Measurements from ENCODE around the gene SPIN1.

The SPIN1 gene

DNA sequence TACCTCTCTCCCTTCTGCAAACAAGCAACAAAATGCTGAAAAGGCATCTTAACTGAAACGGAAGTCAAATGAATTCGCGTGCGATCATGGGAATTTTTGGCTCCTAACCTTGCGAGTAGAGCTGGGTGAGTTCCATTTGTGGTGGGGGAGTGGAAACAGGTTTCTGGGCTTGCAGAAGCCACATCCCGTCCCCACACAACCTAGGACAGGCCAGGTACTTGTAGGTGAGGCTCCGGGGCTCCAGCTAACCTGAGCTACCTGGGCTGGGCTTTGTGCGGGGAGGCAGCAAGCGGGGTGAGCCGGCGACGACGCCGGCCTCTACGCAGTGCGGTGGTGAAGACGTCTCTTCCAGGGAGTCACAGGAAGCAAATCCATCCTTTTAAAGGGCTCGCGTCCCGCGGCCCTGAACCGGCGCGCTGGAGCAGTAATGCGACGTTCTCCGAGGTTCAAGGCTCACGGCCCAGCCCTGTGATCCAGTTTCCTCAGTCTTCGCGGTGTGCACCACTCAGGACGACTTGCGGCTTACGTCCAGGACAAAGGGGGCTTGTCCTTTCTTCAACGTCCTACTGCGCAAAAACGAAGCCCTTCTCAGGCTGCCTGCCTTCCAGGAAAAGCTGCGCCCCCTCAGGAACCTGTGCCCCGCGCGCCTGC lies 567 bp upstream of the SPIN1 start:
- Histone ChIP-seq H3K4me3 (peak overlapping the region; percentile 50 to 83 (median 78)), H3K27ac (peak overlapping the region; percentile 2 to 97 (median 89))

DNA sequence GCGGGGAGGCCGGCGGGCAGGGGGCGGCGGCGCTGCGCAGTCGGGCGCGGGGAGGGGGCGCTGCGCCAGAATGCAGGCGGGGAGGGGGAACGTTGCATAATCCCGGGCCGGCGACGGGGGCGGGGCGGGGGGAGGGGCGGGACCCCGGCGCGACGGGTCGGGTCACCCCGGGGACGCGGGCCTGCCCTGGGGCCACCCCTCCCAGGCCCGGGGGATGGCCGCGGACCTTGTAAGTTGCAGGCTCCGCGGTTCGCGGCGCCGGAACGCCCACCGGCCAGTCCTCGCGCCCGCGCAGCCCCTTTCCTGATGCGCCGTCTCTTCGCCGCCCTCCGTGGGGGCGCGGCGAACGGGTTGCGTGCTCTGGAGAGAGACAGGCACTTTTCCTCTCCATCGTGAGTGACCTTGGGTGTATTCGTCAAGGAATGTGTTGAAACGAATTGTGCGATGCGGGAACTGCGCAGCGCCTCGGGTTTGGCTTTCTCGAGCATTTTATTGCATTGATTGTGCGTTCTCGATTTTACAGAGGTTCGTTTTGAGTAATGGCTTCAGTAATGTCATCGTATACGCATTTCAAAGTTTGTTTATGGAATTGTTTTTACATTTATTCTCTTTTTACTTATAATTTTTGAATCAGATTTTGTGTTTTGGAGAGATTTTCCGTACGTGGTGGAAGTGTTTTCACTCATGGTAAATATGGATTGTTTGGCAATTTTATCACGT lies 802 bp downstream of the SPIN1 start:
- peak overlapping the region; percentile 50 to 83 (median 78) for H3K4me3 ChIP-seq
- H3K27ac ChIP-seq: peak overlapping the region; percentile 82 to 97 (median 91)

DNA sequence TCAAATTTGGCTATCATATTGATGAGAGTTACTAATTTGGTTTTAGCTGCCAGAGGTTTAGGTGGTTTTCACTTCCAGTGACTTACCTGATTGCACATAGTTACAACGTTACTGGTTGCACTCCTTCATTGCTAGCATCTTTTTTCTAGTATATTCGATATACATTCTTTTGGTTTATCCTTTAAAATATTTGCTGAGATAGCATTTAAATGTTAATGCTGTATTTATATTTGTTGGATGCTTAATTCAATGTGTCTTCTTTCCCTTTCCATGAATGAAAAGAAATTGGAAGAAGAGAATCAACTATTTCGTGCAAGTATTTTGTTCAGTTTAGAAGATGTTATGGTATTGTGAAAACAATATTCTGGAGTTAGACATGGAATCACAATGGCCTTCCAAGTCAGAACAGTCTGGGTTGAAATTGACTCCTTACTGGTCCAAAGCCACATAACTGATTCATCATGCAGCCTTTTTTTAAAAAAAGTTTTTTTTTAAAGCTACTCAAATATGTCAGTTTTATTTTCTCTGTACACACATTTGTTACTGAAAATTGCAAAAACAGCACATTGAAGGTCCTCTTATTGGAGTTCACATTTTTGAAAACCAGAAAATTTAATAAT lies 2.2 kb downstream of the SPIN1 start:
- no peak overlapping the region for H3K4me3 ChIP-seq
- no peak overlapping the region for H3K27ac ChIP-seq

DNA sequence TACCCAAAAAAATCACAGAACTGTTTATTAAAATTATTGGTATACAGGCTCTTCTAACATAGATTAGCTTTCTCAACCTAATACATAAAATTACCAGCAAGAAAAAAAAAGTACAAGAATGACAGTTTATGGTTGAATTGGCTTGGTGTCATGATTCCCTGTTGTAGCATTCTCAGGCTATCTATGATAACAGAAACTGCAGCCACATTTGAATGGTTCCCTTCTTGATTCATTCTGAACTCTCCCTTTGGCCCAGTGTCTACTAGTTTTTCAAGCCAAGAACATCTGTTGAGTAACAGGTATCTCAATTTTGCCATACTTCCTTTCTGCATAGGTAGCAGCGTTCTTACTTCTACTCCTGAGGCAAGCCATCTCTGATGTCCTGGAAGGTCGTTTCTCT lies 3.0 kb downstream of the SPIN1 start:
- Histone ChIP-seq H3K4me3 (no peak overlapping the region), H3K27ac (no peak overlapping the region)

DNA sequence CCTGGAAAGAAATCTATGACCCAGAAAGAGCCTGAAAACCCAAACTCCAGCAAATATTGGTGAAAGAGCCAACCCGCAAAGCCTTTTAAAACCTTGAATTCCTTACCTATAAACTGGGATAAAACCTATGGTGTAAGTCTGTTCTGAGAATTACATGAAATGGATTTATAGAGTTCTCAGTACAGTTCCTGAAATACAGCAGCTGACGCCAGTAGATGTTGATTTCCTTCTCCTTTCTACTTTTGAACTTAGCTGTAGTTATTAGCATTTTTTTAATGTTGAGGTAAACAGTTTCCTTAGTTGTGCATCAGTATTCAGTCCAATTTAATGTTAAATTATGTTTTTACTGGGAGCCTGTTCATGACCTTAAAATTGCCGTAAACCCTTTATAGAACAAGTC lies 3.7 kb downstream of the SPIN1 start:
- no peak overlapping the region for H3K27ac ChIP-seq

DNA sequence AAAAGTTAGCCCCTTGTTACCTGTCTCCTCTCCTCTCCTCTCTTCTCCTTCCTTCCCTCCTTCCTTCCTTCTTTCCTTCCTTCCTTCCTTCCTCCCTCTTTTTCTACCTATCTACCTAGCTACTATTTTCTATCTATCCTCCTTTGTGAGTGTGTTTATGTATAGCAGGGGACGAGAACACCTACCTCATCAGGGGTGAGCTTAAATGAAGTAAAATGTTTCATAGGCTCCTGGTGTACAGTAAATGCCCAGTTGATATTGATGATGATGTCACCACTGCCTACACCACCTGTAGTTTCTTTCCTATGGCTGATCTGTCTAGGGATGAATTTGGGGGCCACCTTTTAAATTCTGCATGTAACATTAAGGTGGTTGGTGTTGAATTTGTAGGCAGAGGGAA lies 4.3 kb downstream of the SPIN1 start:
- H3K4me3 ChIP-seq: no peak overlapping the region
- H3K27ac ChIP-seq: no peak overlapping the region

More for the DNA sequence above, 3.7 kb downstream of the SPIN1 start:
- H3K4me3 ChIP-seq: no peak overlapping the region

DNA sequence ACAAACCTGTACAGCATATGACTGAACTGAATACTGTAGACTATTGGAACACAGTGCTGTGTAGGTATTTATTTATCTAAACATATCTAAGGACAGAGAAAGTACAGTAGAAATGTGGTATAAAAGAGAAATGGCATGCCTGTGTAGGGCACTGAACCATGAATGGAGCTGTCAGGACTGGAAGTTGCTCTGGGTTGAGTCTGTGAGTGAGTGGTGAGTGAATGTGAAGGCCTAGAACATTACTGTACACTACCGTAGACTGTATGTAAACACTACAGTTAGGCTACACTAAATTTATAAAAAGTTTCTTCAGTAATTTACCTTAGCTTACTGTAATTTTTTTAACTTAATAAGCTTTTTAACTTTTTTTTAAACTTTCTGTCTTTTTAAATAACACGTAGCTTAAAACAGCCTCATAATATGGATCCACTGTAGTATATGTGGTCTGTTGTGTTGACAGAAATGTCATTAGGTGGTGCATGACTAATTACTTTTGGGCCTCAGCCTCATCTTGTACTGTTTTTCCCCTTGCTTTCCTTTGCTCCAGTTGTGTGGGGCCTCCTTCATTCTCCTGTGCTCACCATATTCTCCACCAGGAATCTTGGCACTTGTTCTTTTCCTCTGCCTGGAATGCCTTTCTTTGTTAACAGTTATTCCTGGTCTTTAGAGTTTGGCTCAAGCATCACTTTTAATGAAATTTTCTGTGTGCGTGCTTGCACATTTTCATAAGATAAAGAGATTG lies 8.8 kb downstream of the SPIN1 start:
- Histone ChIP-seq H3K4me3 (no peak overlapping the region), H3K27ac (no peak overlapping the region)

DNA sequence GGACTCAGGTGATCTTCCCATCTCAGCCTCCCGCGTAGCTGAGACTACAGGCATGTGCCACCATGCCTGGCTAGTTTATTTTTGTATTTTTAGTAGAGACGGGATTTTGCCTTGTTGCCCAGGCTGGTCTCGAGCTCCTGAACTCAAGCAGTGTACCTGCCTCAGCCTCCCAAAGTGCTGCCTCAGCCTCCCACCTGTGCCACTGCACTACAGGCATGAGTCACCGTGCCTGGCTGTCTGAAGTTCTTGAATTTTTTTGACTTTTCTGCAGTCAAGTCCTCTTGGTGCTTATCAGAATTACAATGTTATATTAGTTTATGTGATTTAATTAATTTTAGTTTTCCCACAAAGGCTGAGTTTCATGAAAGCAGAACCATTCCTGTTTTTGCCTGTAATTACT lies 9.8 kb downstream of the SPIN1 start:
- Histone ChIP-seq H3K4me3 (no peak overlapping the region), H3K27ac (no peak overlapping the region)

DNA sequence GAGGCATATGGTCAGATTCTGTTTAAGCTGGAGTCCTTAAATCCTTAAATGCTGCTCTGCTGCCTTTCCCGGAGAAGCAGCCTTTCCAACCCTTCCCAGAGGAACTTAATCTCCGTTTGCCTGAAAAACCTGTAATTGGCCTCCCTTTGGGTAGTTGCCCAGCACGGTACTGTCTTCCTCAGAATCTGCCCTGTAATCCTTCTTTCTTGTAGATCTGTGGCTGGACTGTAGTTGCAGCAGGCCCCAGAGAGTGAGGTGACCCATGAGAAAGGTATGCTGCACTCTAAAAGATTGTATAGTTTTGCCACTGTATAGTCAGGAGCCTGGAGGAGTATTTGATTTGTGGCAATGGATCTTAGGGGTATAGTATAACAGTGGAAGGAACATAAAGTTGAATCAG lies 11.7 kb downstream of the SPIN1 start:
- Histone ChIP-seq H3K4me3 (no peak overlapping the region), H3K27ac (no peak overlapping the region)

DNA sequence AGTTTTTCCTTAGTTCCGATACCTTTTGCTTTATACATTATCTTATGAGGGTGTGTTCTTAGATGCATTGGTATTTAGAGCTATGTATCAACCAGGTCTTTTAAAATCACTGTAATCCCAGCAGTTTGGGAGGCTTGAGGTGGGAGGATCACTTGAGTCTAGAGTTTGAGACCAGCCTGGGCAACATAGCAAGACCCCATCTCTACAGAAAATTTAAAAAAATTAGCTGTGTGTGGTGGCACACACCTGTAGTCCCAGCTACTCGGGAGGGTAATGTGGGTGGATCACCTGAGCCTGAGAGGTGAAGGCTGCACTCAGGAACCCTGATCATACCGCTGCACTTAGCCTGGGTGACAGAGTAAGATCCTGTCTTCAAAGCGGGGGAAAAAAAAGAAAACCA lies 15.1 kb downstream of the SPIN1 start:
- no peak overlapping the region for H3K27ac ChIP-seq
- no peak overlapping the region for H3K4me3 ChIP-seq

DNA sequence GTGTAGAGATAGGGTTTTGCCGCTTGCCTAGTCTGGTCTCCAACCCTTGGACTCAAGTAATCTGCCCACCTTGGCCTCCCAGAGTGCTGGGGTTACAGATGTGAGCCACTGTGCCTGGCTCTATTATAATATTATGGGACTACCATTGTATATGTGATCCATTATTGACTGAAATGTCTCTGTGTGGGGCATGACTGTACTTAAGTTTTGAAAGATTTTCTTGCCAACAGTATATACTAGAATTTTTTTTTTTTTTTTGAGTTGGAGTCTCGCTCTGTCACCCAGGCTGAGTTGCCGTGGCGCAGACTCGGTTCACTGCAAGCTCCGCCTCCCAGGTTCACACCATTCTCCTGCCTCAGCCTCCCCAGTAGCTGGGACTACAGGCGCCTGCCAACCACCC lies 17.8 kb downstream of the SPIN1 start:
- Histone ChIP-seq H3K27ac (no peak overlapping the region), H3K4me3 (no peak overlapping the region)

DNA sequence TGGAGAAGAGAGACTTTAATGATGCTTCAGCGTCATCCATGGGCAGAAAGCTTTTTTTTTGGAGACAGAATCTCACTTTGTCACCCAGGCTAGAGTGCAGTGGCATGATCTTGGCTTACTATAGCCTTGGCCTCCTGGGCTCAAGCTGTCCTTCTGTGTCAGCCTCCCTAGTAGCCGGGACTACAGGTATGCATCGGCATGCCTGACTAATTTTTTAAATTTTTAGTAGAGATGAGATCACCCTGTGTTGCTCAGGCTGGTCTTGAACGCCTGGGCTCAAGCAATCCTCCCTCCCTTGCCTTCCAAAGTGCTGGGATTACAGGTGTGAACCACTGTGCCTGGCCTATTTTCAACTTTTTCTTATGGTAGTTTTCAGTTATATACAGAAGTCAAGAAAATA lies 23.2 kb downstream of the SPIN1 start:
- Histone ChIP-seq H3K4me3 (no peak overlapping the region), H3K27ac (no peak overlapping the region)

DNA sequence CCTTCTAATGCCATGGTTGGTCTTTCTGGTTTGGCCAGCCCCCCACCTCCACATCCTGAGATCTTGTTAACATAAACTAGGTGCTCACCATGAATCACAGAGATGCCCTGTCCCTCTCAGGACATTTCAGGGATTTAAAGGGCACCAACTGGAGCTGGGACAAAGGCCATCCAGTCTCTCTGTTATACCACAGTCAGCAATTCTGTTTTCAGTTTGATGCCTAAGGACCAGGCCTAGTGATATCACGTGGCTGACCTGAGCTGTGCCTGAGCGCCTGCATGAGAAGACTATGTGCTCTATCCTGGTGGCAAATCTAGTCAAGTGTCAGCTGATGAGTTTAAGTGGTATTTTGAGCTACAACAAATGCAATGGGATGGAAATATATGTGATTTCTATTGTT lies 26.1 kb downstream of the SPIN1 start:
- Histone ChIP-seq H3K27ac (no peak overlapping the region), H3K4me3 (no peak overlapping the region)

DNA sequence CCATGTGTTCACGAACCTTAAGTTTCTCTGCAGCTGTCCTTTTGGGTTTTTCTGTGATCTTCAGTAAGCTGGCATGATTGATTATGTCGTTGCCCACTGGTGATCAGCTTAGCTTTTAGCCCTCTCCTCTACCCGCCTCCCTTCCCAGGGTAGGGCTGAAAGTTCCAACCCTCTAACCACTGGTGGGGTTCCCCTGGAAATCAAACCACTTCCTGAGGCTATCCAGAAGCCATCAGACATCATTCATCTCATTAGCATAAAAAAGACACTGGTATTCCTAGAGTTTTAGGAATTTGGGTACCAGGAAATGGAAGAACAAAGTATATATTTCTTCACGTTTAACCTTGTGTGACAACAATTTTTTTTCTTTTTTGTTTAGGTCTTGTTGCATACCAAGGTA lies 29.8 kb downstream of the SPIN1 start:
- Histone ChIP-seq H3K4me3 (no peak overlapping the region), H3K27ac (no peak overlapping the region)

DNA sequence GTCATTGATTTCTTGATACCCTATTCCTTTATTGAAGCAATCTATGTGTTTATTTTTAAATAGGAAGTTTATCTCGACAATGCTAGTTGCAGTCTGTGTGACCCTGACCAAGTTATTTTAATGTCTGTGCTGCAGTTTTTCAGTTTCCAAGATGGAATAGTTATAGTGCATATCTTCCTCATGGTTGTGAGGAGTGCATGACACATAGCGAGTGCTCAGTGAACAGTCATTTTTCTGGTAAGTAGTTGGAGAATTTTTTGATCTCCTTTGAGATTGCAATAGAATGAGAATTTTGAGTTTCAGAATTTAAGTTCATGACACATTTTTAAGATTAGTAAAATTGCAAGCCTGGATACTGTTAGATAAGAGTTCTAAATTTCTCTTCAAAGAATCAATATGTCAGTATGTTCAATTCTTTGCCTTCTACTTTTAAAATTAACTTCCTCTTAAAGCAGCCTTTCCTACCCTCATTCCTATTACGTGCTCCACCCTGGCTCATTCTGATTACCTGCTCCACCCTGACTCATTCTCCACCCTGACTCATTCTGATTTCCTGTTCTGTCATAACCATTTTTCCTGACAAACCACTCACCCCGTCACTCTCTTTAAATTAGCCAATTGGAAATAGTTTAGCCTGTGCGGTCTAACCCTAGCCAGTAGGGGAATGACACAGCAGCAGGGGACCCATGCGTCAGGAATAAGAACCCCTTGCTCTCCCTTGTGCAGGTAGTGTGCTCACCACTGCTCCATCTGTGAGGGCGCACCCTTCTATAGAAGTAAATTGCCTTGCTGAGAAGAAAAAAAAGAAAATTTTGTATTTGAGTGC lies 30.7 kb downstream of the SPIN1 start:
- Histone ChIP-seq H3K4me3 (no peak overlapping the region), H3K27ac (no peak overlapping the region)

DNA sequence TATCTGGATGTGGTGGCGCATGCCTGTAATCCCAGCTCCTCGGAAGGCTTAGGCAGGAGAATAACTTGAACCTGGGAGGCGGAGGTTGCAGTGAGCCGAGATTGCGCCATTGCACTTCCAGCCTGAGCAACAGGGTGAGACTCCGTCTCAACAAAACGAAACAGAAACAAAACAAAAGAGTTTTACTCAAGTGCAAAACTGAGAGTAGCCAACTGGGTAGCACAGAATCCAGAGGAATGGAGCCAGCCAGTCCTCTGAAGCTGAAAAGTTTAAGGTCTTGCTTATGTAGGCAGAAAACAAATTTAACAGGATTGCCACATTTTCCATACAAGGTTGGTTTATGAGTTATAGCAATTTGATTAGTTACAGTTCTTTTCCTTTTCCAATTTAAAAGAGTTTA lies 32.0 kb downstream of the SPIN1 start:
- H3K4me3 ChIP-seq: no peak overlapping the region
- H3K27ac ChIP-seq: peak overlapping the region in 2 of 21 experiments; percentile 24 to 30

DNA sequence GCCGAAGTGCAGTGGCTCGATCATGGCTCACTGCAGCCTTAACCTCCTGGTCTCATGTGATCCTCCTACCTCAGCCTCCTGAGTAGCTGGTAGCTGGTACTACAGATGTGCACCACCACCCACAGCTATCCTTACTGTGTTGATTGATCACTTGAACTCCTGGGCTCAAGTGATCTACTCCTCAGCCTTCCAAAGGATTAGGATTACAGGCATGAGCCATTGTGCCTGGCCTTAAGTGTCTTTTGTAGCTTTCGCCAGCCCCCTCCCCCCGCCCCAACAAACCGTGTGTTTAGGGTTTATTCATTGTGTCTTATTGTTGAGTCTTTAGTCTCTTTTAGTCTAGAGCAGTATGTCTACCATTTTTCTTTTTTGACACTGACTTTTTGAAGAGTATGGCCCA lies 33.1 kb downstream of the SPIN1 start:
- Histone ChIP-seq H3K4me3 (no peak overlapping the region), H3K27ac (no peak overlapping the region)

DNA sequence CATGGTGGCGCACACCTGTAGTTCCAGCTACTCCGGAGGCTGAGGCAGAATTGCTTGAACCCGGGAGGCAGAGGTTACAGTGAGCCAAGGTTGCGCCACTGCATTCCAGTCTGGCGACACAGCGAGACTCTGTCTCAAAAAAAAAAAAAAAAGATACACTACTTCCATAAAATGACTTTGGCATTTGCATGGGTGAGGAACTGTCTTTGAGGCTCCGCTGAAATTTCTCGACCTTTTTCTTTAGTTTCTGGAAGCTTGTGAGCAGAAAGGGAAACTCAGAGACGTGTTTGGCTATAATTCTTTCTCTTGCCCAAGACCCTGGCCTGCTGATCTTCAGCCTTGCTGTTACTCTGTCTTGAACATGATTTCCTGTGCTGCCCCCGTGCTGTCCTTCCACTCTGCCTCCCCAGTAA lies 37.3 kb downstream of the SPIN1 start:
- Histone ChIP-seq H3K27ac (no peak overlapping the region), H3K4me3 (no peak overlapping the region)

DNA sequence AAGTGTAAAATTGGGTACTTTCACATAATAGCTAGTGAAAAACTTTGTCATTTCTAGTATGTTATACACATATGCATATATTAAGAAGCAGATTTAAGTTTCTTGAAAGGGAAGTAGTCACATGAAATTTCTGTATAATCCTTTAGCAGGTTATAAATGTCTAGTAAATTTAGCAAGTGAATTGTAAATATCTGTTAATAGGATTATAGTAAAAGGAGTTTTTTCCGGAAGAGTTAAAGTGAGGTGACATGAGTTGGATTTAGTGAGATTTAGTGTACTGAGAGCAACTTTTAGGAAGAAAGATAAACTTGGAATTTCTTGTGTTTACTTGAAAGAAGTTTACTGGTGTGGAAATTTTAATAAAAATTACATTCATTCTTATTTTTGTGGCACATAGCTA lies 38.4 kb downstream of the SPIN1 start:
- no peak overlapping the region for H3K27ac ChIP-seq
- no peak overlapping the region for H3K4me3 ChIP-seq

Data from skin epidermis (tissue), 12 donors.